Choroid plexus epithelial cell (primary cell): Measurements from ENCODE around the gene XPO4.

ENCODE experiments used
- DNase-seq: peaks from one replicate; pipeline ENCODE4 v3.0.0-alpha.2; 2010; ENCODE audit warnings: low read depth
- H3K4me3 ChIP-seq: 2 replicates; pipeline ENCODE4 v1.5.1; 2011; ENCODE audit warnings: low read depth, mild to moderate bottlenecking, control low read depth, low read length, moderate library complexity
- CTCF ChIP-seq: conservative IDR thresholded peaks from 2 replicates; pipeline ENCODE4 v1.5.1; 2011; ENCODE audit warnings: low read depth, mild to moderate bottlenecking, control low read depth, inconsistent platforms, low read length, moderate library complexity

The XPO4 gene

GRCh38 chr13:20788312-20788711 is 114.2 kb downstream of the XPO4 start:
- DNase-seq = no peak
- TF ChIP-seq CTCF = no peak
- no peak overlapping the region for H3K4me3 ChIP-seq

- no peak overlapping the region for H3K4me3 ChIP-seq
- no peak for DNase-seq
- TF ChIP-seq CTCF = no peak
Observed at GRCh38 chr13:20787180-20787579, 115.4 kb downstream of the XPO4 start.

- H3K4me3 ChIP-seq = no peak overlapping the region
- no peak for DNase-seq
- no peak for TF ChIP-seq CTCF
Observed at GRCh38 chr13:20782116-20782708, 120.3 kb downstream of the XPO4 start.

- TF ChIP-seq CTCF = no peak
- DNase-seq = no peak
Observed at GRCh38 chr13:20780317-20780716, 122.2 kb downstream of the XPO4 start.

GRCh38 chr13:20779405-20779804 is 123.1 kb downstream of the XPO4 start:
- no peak for DNase-seq
- no peak overlapping the region for H3K4me3 ChIP-seq
- no peak for TF ChIP-seq CTCF

More at GRCh38 chr13:20780317-20780716, 122.2 kb downstream of the XPO4 start:
- no peak overlapping the region for H3K4me3 ChIP-seq

- no peak for DNase-seq
- H3K4me3 ChIP-seq = no peak overlapping the region
- TF ChIP-seq CTCF = no peak
Observed at GRCh38 chr13:20778311-20778710, 124.2 kb downstream of the XPO4 start.

GRCh38 chr13:20776751-20777150 is 125.8 kb downstream of the XPO4 start:
- TF ChIP-seq CTCF = no peak
- no peak for DNase-seq
- H3K4me3 ChIP-seq = no peak overlapping the region
